Activated CD4-positive, alpha-beta T cell treated with anti-CD3 and anti-CD28 coated beads, Interleukin-2, amount 50 U/mL, for 48 hours (primary cell): ENCODE data around the gene FSCN2.
"Not testable (repeated sequence)": the region's sequence is repeated elsewhere in the genome, so short reads cannot be mapped to it uniquely, and the experiment has no call there.

Source experiments
- DNase-seq, 2 experiments: peaks; one replicate each; pipeline ENCODE4 v3.0.0-alpha.2; 2020

The FSCN2 gene

DNA sequence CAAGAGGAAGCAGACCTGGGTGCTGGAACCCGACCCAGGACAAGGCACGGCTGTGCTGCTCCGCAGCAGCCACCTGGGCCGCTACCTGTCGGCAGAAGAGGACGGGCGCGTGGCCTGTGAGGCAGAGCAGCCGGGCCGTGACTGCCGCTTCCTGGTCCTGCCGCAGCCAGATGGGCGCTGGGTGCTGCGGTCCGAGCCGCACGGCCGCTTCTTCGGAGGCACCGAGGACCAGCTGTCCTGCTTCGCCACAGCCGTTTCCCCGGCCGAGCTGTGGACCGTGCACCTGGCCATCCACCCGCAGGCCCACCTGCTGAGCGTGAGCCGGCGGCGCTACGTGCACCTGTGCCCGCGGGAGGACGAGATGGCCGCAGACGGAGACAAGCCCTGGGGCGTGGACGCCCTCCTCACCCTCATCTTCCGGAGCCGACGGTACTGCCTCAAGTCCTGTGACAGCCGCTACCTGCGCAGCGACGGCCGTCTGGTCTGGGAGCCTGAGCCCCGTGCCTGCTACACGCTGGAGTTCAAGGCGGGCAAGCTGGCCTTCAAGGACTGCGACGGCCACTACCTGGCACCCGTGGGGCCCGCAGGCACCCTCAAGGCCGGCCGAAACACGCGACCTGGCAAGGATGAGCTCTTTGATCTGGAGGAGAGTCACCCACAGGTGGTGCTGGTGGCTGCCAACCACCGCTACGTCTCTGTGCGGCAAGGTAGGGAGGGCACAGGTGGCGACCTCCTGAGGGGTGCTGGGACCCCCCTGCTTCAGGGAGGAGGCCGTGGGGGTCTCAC is 667 bp downstream of the FSCN2 start:
- DNase-seq, result no peak

- no peak for DNase-seq
Measured at GRCh38 chr17:81529437-81529803, 1.2 kb downstream of the FSCN2 start.

GRCh38 chr17:81531013-81531412 is 2.8 kb downstream of the FSCN2 start:
- not testable (repeated sequence) for DNase-seq

- DNase-seq, result not testable (repeated sequence)
Measured at GRCh38 chr17:81531998-81532404, 3.8 kb downstream of the FSCN2 start.

DNA sequence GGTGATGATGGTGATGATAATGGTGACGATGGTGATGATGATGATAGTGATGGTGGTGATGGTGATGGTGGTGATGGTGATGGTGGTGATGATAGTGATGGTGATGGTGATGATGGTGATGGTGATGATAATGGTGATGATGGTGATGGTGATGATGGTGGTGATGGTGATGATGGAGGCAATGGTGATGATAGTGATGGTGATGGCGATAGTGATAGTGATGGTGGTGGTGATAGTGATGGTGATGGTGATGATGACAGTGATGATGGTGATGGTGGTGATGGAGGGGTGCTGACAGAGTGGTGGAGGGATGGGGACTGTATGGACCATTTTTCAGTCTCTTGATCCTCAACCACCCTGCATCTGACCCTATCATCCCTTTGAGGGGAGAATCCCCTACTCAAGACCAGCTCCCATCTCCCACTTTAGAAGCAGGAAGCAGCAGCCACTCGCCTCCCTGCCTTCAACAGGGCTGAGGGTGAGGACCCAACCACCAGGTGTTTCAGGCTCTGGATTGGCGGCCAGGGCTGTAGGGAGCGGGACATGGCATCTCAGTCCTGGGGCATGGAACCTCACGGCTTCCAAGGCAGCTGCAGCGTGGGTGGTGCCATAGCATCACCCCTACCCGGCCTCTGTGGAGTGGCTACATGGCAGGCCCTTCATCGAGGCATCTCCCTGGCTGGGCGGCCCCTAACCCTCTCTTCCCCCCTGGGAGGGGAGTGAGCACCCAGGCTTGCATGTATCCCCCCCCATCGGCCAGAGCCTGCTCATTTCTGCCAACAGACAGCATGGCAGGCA is 4.5 kb downstream of the FSCN2 start:
- no peak for DNase-seq

- no peak for DNase-seq
Measured at GRCh38 chr17:81533339-81534141, 5.4 kb downstream of the FSCN2 start.

DNA sequence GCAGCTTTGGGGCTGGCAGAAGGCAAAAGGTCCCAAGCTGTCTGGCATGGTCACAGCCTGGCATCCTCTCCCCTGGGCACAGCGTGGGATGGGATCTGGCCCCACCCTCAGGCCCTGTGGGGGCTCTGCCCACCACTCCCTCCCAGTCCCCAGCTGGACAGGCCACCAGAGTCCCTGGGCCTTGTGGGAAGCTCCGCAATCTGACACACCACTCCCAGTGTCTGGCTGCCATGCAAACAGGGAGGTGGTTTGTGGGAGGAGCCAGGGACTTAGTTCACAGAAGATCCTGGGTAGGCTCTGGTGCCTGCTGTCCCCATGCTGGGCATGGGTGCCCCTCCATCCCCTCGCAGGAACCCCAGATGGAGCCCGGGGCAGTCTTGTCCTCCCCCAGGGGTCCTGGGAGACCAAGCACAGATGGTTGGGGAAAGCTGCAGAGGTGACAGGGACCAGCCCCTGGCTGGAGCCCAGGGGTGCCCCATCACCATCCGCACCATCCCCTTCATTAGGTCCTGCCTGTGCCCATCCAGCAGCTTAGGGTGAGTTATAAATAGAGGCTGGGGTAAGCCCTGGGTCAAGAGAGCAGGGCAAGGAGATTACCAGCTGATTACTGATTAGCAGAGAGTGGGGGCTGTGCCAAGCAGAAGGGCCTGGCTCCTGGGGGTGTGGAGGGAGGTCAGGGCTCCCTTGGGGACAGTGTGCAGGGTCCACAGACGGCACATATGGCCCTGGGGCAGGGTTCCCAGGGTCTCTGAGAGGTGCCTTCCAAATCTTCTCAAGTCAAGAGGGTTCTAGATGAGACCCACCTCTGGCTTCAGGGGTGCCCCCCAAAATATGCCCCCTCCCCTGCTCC is 6.2 kb downstream of the FSCN2 start:
- DNase-seq, result no peak

DNA sequence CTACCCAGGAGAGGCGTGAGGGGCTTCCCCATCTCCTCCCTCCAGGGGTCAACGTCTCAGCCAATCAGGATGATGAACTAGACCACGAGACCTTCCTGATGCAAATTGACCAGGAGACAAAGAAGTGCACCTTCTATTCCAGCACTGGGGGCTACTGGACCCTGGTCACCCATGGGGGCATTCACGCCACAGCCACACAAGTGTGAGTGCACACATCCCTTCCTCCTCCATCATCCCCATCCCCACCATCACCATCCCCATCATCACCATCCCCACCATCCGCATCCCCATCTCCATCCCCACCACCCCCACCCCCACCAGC is 6.8 kb downstream of the FSCN2 start:
- no peak for DNase-seq

GRCh38 chr17:81535480-81536298 is 7.5 kb downstream of the FSCN2 start:
- no peak for DNase-seq

- no peak for DNase-seq
Measured at GRCh38 chr17:81536299-81537290, 8.4 kb downstream of the FSCN2 start.

DNA sequence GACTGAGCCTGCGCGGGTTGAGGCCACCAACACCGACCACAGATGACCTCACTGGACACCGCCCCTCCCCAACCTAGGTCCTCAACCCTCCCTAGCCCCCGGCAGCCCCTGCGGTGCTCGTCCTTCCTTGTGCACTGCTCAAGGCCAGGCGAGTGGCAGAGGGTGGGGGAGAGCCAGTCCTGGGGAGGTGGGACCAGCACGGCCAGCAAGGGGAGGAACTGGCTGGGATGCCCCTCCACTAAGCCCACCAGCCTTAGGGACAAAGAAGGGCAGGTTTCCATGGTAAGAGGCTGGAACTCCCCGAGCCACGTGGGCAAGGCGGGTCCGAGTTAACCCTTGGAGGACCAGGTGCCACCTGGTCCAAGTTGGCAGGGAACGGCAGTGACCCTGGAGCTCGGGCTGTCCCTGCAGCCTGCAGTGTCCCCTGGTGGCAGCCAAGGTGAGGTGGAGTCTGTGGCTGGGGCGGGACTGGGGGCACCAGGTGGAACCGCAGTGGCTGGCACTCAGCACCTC is 9.2 kb downstream of the FSCN2 start:
- DNase-seq, result peak; percentile 37

- no peak for DNase-seq
Measured at GRCh38 chr17:81537856-81538555, 9.8 kb downstream of the FSCN2 start.

GRCh38 chr17:81538651-81539570 is 10.7 kb downstream of the FSCN2 start:
- no peak for DNase-seq

GRCh38 chr17:81539571-81539900 is 11.4 kb downstream of the FSCN2 start:
- no peak for DNase-seq

- DNase-seq, result no peak
Measured at GRCh38 chr17:81539961-81540675, 11.9 kb downstream of the FSCN2 start.

GRCh38 chr17:81540676-81541027 is 12.5 kb downstream of the FSCN2 start:
- no peak for DNase-seq

DNA sequence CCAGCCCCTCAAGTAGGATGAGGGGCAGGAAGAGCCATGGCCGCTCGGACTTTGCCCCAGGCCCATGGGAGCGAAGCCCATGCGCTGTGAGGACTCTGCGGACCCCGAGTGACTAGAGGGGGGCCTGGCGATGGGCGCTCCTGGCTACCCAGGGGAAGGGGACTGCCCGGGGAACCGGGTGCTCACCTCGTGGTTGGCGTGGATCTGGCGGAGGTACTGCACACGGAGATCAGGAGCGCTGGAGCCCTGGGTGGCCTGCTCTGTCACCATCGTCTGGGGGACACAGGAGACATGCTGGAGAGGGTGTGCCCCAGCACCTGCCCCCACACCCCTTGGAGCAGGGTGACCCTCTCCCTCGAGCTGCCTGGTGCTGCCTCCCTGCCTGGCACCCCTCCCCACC is 12.9 kb downstream of the FSCN2 start:
- no peak for DNase-seq
